ENCODE results near the gene KHDRBS2.

- TF ChIP-seq CTCF (IDR thresholded peaks at IDR 0.05) (no peak), POLR2A (IDR thresholded peaks at IDR 0.05) (no peak), POLR2AphosphoS5 (IDR thresholded peaks at IDR 0.05) (no peak)
Measured at GRCh38 chr6:62324834-62325233, 38.8 kb upstream of the KHDRBS2 start.

Measured in breast epithelium (tissue), 3 donors.